SJSA1 (cell line): ENCODE results near the gene CYB561D2. TPM values are rescaled to one million over a fixed set of nuclear protein-coding genes. Genes with fewer than 3 reads are reported as not detected.

ENCODE experiments used
- DNase-seq, 2 experiments: peaks; one replicate each; pipeline ENCODE4 v3.0.0-alpha.2; 2015 to 2020; ENCODE audit warnings: low spot score in 2 of 2, low read depth in 1 of 2
- H3K27ac ChIP-seq: fragments of 250-450 bp; sonication (Bioruptor Pico); 2 replicates; pipeline ENCODE4 v1.5.1; 2020; ENCODE audit warnings: mild to moderate bottlenecking, moderate library complexity
- H3K27me3 ChIP-seq: fragments of 250-450 bp; sonication (Bioruptor Pico); replicated peaks from 2 replicates; pipeline ENCODE4 v1.5.1; 2020; ENCODE audit warnings: mild to moderate bottlenecking, moderate library complexity
- H3K36me3 ChIP-seq: fragments of 250-450 bp; sonication (Bioruptor Pico); 2 replicates; pipeline ENCODE4 v1.5.1; 2020; ENCODE audit warnings: mild to moderate bottlenecking
- H3K4me1 ChIP-seq: fragments of 250-450 bp; sonication (Bioruptor Pico); replicated peaks from 2 replicates; pipeline ENCODE4 v1.6.1; 2021; ENCODE audit warnings: mild to moderate bottlenecking
- H3K4me3 ChIP-seq: fragments of 250-450 bp; sonication (Bioruptor Pico); 2 replicates; pipeline ENCODE4 v1.5.1; 2020; ENCODE audit warnings: mild to moderate bottlenecking
- H3K9me3 ChIP-seq: fragments of 250-450 bp; sonication (Bioruptor Pico); replicated peaks from 2 replicates; pipeline ENCODE4 v1.5.1; 2020; ENCODE audit warnings: mild to moderate bottlenecking
- total RNA-seq: library from RNA; depleted of rRNA; stranded (reverse); fragments of >200 nt; shearing (Covaris generic); gene quantifications from 2 replicates; pipeline ENCODE4 v1.2.3, GENCODE V29; 2014

CYB561D2 gene
- total RNA-seq, 1 experiment from 2014 or later = 13.7 TPM

DNA sequence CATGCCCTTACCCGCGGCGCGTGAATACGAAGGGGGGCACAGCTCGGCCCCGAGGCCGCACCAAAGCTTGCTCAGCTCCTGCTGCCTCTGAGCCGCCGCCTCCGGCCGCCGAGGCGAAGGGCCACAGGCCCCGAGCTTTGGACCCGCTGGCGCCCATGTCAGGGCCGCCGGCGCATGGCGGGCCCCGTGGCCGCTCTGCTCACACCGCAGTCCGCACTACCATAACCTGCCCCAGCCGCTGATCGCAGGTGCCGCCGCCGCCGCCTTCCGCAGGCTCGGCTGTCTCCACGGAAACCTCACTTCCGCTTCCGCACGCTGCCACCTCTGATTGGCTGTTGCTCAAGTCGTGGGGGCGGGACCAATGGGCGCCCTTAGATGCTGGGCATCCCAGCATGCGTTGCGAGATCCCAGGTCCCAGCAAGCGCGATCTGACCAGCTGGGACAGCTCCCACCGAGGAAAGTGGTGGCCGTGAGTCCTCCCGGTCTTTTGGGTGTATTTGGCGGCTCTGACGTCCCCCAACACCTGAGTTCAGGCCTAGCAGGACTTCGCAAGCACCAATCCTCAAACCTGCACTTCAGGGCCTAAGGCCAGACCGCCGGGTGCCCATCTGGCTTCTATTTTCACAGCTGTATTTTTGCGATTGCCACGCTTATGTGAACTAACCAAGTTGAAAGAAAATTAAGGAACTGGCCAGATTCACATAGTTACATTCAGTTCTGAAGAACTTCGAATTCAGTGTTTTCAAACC is 22.5 kb upstream of the CYB561D2 start, which contains the start of gene TUSC2:
TUSC2 (minus strand) TSS at position 281 of the 749 bp plus-strand sequence; CDS start at position 157, 124 bp downstream.
- Histone ChIP-seq H3K36me3 (peaks cover 61% of the 10 kb centered on the region), H3K9me3 (no peaks in the 10 kb centered on the region), H3K27me3 (no peaks in the 10 kb centered on the region), H3K27ac (no peak within 1 kb of the TSS), H3K4me1 (peaks cover 14% of the 10 kb centered on the region), H3K4me3 (peak within 1 kb of the TSS; percentile 76)
- peak; percentile 76 to 93 for DNase-seq

DNA sequence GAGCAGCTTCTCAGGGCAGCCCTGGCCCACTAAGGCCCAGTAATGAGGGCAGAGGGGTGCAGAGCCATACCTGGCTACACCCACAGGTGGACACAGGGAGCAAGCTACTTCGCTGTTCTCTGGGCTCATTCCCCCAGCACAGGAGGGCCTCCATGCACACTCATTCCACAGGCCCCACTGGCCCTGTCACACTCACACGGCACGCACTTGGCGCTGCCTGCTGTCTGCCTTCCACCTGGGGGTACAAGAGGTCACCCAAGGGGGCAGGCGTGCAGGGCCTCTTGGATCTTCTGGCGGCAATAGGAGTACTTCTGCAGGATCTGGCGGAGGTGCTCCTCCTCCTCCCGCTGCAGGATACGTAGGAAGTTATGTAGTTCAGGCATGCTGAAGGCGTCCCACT is 20.3 kb upstream of the CYB561D2 start:
- no peak for DNase-seq
- peaks cover 65% of the 10 kb centered on the region for H3K36me3 ChIP-seq
- H3K4me3 ChIP-seq = no peak overlapping the region
- no peaks in the 10 kb centered on the region for H3K27me3 ChIP-seq
- no peaks in the 10 kb centered on the region for H3K9me3 ChIP-seq
- peaks cover 17% of the 10 kb centered on the region for H3K4me1 ChIP-seq
- H3K27ac ChIP-seq = no peak overlapping the region

DNA sequence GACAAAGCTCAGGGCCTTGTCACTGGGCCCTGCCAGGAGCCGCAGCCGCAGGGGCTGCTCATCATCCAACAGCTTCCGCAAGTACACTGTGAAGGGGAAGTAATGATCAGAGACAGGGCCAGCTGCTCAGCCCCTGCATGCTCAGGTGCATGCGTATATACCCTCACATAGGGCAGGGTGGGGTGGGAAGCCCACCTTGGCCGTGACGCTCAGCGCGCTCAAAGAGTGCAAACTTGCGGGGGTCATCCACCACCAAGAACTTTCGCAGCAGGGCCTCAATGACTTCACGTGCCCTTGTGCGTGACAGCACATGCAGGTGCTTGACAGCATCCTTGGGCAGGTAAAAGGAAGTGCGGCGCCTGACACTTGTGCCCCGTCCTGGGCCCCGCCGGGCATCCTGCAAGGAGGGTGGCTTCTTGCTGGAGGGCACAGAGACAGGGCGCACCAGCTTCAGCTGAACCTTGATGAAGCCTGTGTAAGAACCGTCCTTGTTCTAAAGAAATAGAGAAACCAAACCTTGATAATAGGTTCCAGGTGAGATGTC is 19.2 kb upstream of the CYB561D2 start:
- Histone ChIP-seq H3K4me3 (no peak overlapping the region), H3K27ac (no peak overlapping the region), H3K36me3 (peaks cover 72% of the 10 kb centered on the region), H3K27me3 (no peaks in the 10 kb centered on the region), H3K9me3 (no peaks in the 10 kb centered on the region), H3K4me1 (peaks cover 25% of the 10 kb centered on the region)
- no peak for DNase-seq

DNA sequence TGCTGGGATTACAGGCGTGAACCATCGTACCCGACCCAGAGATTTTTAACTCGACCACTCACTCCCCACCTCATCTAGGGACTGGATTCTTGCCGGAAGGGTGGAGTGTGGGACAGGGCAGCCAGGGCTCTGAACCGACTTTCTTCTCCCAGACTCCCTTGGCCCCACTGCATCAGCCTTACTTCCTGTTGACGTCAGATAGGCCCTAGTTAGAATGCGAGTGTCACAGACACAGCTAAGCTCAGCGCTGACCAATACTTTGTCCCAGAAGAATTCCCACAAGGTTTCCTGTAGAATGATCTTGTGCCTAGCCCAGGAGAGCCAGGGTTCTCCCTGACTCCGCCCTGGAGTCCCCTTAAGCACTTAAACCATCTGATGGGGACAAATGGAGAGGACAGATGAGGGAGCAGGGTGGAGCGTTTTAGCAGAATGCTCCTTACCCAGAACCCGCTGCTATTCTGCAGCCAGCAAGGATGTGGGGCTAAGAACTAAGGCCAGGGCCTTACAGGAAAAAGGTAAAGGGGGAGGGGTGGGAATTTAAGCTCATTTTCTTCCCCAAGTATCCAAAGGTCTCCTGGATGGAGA is 16.8 kb upstream of the CYB561D2 start:
- peaks cover 20% of the 10 kb centered on the region for H3K4me1 ChIP-seq
- H3K9me3 ChIP-seq = no peaks in the 10 kb centered on the region
- no peak overlapping the region for H3K27ac ChIP-seq
- H3K36me3 ChIP-seq = peaks cover 75% of the 10 kb centered on the region
- H3K27me3 ChIP-seq = no peaks in the 10 kb centered on the region
- no peak overlapping the region for H3K4me3 ChIP-seq
- DNase-seq = no peak

DNA sequence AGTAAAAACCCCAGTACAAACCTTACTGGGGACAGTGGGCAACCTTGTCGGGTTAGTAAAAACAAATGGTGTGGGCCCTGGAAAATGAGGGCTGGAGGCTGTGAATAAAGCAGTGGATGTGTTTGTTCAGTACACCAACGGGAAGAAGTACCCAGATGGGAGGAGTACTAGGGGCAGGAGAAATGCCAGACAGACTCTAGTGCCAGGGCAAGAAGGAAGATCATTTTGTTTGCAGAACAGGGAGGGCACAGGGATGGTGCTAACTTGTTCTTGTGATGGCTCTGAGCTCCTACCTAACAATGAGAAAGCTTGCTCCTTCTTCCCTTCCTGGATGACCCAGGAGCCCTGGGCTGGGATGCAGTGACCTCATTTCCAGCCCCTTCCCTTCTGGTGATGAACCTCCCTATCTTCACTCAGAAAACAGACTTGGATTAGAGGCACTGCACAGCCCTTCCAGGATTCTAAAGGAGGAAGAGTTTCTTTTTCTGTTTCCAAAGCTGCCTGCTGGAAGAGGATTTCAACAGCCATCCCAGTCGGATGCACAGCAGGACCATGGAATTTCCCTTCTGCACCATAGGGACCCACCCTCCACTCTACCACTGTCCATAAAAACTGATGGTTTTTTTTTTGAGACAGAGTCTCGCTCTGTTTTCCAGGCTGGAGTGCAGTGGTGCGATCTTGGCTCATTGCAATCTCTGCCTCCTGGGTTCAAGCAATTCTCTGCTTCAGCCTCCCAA is 16.2 kb upstream of the CYB561D2 start:
- H3K27me3 ChIP-seq = no peaks in the 10 kb centered on the region
- H3K9me3 ChIP-seq = no peaks in the 10 kb centered on the region
- peaks cover 20% of the 10 kb centered on the region for H3K4me1 ChIP-seq
- peaks cover 68% of the 10 kb centered on the region for H3K36me3 ChIP-seq
- no peak overlapping the region for H3K27ac ChIP-seq
- DNase-seq = no peak
- H3K4me3 ChIP-seq = no peak overlapping the region

DNA sequence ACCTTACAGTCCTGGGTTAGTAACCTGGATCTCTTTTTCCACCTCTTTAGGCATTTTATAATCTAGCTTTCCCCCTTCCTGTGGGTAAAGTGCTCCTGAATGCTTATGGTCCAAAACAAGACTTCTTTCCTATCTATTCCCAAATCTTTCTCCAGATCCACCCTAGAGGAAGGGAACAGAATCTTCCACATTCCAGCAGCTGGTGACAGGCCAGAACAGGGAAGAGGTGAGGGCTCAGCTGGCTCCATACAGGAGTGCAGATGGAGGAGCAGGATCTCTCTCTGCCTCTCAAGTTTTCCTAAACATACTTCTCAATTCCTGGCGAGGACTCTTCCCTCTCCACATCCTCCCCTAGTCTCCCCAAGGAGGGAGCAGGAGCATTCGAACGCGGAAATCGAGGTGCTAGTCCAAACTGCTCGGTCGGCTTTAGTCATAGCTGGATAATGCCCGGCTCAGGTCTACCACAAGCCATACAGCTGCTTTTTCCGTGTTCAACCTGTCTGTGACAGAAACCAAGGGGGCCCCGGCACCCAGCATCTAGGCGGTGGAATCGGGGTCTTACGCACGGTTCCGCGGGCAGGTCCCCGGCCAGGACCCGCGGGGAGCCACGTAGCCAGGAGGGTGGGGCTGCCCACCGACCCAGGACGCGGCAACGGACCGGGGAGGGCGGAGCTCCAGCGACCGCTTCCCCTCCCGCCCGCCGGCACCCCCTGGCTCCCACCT is 14.0 kb upstream of the CYB561D2 start:
- no peak for DNase-seq
- Histone ChIP-seq H3K9me3 (no peaks in the 10 kb centered on the region), H3K4me1 (peaks cover 20% of the 10 kb centered on the region), H3K36me3 (peaks cover 47% of the 10 kb centered on the region), H3K4me3 (peak overlapping the region; percentile 68), H3K27me3 (no peaks in the 10 kb centered on the region), H3K27ac (peak overlapping the region; percentile 78)

DNA sequence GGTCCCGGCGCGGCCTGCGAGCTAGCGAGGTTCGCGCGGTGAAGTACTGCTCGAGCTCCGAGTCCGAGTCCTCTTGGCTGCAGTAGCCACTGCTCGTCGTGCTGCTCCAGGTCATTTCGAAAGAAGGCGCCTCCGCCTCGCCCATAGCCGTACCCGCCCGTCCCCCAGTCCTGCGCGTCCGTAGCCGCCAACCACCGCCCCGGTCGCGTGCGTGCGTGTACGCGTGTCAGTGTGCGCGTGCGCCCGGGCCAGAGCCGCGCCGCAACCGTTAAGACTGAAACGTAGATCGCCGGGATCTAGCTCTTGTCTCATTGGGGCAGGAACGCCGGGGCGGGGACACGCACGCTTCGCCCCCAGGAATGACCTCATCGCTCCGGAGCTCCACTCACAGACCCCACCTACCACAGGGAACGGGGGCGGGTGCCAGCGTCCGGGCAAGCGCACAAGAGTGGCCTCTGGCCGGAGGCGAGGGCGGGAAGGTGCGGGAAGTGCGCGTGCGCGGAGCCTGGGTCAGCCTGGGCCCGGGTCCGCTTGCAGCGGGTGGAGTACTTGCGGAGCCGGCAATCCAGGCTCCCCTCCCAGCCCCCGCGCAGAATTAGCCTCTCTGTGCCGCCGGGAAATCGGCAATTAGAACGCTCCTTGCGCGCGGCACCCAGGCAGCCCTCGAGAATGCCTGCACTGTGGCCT is 13.3 kb upstream of the CYB561D2 start:
- peak overlapping the region; percentile 78 for H3K27ac ChIP-seq
- no peaks in the 10 kb centered on the region for H3K27me3 ChIP-seq
- peaks cover 40% of the 10 kb centered on the region for H3K36me3 ChIP-seq
- H3K4me1 ChIP-seq = peaks cover 20% of the 10 kb centered on the region
- no peaks in the 10 kb centered on the region for H3K9me3 ChIP-seq
- DNase-seq = peak; percentile 93 to 99
- H3K4me3 ChIP-seq = peak overlapping the region; percentile 68

DNA sequence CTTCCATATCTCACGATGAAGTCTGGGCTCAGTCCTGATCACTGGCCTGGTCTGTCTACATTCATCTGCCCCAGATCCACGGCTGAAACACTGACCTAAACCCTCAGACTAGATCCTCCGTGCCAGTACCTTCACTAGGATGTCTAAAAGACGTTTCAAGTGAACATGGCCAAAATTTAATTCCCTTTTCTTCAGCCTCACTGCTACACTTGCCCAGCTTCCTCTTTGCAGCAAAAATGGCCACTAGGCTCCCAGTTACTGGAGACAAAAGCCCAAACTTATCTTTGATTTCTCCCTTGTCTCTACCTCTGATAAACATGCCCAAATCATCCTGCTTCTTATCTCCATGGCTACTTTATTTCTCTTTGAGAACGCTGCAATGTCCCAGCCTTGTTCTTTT is 11.7 kb upstream of the CYB561D2 start:
- Histone ChIP-seq H3K4me1 (peaks cover 20% of the 10 kb centered on the region), H3K9me3 (no peaks in the 10 kb centered on the region), H3K27me3 (no peaks in the 10 kb centered on the region), H3K4me3 (no peak overlapping the region), H3K27ac (no peak overlapping the region), H3K36me3 (peaks cover 26% of the 10 kb centered on the region)
- DNase-seq = no peak

DNA sequence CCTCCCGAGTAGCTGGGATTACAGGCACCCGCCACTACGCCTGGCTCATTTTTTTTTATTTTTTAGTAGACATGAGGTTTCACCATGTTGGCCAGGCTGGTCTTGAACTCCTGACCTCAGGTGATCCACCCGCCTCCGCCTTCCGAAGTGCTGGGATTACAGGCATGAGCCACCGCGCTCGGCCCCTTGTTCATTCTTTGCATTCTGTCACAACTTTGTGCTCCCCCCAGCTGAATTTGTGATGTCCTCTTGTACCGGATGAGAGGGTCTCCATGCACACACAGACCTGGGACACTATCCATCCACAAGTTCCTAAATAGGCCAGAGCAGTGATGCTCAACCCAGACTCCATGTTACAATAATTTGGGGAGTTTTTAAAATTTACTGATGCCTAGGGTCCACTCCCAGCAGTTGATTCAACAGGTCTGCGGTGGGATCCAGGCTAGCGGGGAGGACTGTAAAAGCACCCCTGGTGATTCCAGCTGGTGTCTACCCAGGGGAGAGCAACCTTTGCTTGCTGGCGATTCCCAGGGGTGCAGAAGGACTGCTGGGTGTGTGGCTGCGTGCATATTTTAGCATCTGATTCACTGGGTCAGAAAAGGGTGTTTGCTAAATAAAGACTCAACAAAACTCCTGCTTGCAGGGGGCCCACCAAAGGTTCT is 11.0 kb upstream of the CYB561D2 start:
- DNase-seq = no peak
- H3K9me3 ChIP-seq = no peaks in the 10 kb centered on the region
- H3K36me3 ChIP-seq = peaks cover 20% of the 10 kb centered on the region
- H3K4me3 ChIP-seq = no peak overlapping the region
- peaks cover 20% of the 10 kb centered on the region for H3K4me1 ChIP-seq
- H3K27ac ChIP-seq = no peak overlapping the region
- H3K27me3 ChIP-seq = no peaks in the 10 kb centered on the region

DNA sequence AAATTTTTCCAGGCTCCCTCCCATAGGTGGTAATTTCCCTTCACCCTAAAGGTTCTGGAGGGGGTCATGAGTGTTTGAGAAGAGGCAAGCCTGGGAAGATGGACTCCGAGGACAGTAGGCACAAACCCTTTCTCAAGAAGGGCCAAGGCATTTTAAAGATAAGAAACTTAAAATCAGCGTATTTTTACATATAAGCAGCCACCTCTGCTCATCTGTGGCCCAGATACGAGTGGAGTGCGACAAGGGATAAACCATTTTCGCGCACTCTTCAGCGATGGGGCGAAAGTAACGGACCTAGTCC is 10.6 kb upstream of the CYB561D2 start:
- no peaks in the 10 kb centered on the region for H3K27me3 ChIP-seq
- no peak overlapping the region for H3K4me3 ChIP-seq
- H3K27ac ChIP-seq = no peak overlapping the region
- no peak for DNase-seq
- peaks cover 19% of the 10 kb centered on the region for H3K36me3 ChIP-seq
- H3K9me3 ChIP-seq = no peaks in the 10 kb centered on the region
- H3K4me1 ChIP-seq = peaks cover 19% of the 10 kb centered on the region

DNA sequence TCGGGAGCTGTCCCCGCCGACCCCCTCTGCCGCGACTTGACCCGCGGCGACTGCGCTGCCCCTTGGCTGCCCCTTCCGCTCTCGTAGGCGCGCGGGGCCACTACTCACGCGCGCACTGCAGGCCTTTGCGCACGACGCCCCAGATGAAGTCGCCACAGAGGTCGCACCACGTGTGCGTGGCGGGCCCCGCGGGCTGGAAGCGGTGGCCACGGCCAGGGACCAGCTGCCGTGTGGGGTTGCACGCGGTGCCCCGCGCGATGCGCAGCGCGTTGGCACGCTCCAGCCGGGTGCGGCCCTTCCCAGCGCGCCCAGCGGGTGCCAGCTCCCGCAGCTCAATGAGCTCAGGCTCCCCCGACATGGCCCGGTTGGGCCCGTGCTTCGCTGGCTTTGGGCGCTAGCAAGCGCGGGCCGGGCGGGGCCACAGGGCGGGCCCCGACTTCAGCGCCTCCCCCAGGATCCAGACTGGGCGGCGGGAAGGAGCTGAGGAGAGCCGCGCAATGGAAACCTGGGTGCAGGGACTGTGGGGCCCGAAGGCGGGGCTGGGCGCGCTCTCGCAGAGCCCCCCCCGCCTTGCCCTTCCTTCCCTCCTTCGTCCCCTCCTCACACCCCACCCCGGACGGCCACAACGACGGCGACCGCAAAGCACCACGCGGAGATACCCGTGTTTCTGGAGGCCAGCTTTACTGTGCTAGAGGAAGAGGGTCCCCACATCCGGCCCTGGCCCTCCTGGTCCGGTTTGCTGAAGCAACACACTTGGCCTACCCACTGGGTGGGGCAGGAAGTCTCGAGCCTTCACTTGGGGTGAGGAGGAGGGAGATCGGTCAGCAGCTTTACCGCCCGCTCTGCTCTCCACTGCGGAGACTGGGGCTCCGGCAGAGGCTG is 10.0 kb upstream of the CYB561D2 start, which contains the start of gene RASSF1:
RASSF1 (minus strand) TSS at position 389 of the 882 bp plus-strand sequence; CDS start at position 358, 31 bp downstream.
- no peak within 1 kb of the TSS for H3K4me3 ChIP-seq
- peaks cover 19% of the 10 kb centered on the region for H3K4me1 ChIP-seq
- no peaks in the 10 kb centered on the region for H3K9me3 ChIP-seq
- no peaks in the 10 kb centered on the region for H3K27me3 ChIP-seq
- H3K36me3 ChIP-seq = peaks cover 15% of the 10 kb centered on the region
- H3K27ac ChIP-seq = no peak within 1 kb of the TSS
- DNase-seq = no peak

DNA sequence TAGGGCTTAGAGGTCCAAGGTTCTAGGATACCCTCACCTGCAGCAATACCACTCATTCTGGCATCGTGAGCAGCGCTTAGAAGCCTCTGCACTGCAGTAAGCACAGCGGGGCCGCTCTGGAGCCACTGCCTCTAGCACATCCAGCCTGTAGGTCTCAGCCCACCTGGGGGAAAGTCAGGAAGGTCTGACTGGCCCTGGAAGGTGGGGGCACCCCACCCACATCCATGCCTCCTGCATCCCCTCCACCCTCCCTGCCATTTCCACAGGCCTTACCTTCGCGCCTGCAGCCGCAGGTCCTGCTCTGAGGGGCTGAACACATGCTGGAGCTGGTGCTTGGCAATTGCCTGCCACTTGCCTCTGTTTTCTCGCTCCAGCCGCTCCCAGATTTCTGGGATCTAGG is 9.1 kb upstream of the CYB561D2 start:
- H3K9me3 ChIP-seq = no peaks in the 10 kb centered on the region
- no peaks in the 10 kb centered on the region for H3K27me3 ChIP-seq
- no peak overlapping the region for H3K27ac ChIP-seq
- H3K4me3 ChIP-seq = no peak overlapping the region
- H3K36me3 ChIP-seq = peaks cover 6% of the 10 kb centered on the region
- no peak for DNase-seq
- H3K4me1 ChIP-seq = peaks cover 17% of the 10 kb centered on the region
